ENCODE results near the gene RUNX2. TPM values are rescaled to one million over a fixed set of nuclear protein-coding genes. Genes with fewer than 3 reads are reported as not detected.

The RUNX2 gene
- total RNA-seq, 1 donor from 2014 or later: 0.41 TPM

GRCh38 chr6:45709781-45710220, 381.7 kb downstream of the RUNX2 start:
- DNase-seq (ENCODE audit: low spot score in 2 of 2) (no peak), FAIRE-seq (no peak)

- FAIRE-seq (no peak), DNase-seq (ENCODE audit: low spot score in 2 of 2) (no peak)
Measured at GRCh38 chr6:45710304-45710821, 382.2 kb downstream of the RUNX2 start.

- no peak for FAIRE-seq
- DNase-seq (ENCODE audit: low spot score in 2 of 2): no peak
Measured at GRCh38 chr6:45712076-45712475, 383.9 kb downstream of the RUNX2 start.

GRCh38 chr6:45712786-45713185, 384.7 kb downstream of the RUNX2 start:
- DNase-seq (ENCODE audit: low spot score in 2 of 2) (no peak), FAIRE-seq (no peak)

Other genes with a start within 250 kb of the RUNX2 start
- gene SUPT3H, start 49.6 kb downstream of the RUNX2 start, total RNA-seq: 63.6 TPM